ENCODE data around the gene BCKDK.

- TF ChIP-seq CTCF (IDR thresholded peaks at IDR 0.05; ENCODE audit: low read depth, low read length) (no peak), POLR2A (IDR thresholded peaks at IDR 0.05; ENCODE audit: extremely low read depth, insufficient read length) (no peak), MAX (IDR thresholded peaks at IDR 0.05; ENCODE audit: low read depth, low read length) (no peak), MYC (IDR thresholded peaks at IDR 0.05; ENCODE audit: low read depth, low read length) (no peak)
Measured at GRCh38 chr16:31083081-31083480, 25.1 kb upstream of the BCKDK start.
